Cerebellar nuclear complex (tissue), 1 donor: ENCODE data around the gene SH2D6.
"Not testable (repeated sequence)": the region's sequence is repeated elsewhere in the genome, so short reads cannot be mapped to it uniquely, and the experiment has no call there.

Experiments
- DNase-seq, 2 experiments: peaks; one replicate each; lab custom pipeline; 2025; lab: John Stamatoyannopoulos, UW

The SH2D6 gene

GRCh38 chr2:85439025-85439472, 20.5 kb downstream of the SH2D6 start:
- no peak for DNase-seq

- DNase-seq, result not testable (repeated sequence)
Measured at GRCh38 chr2:85439569-85439968, 21.1 kb downstream of the SH2D6 start.

GRCh38 chr2:85439986-85440385, 21.5 kb downstream of the SH2D6 start:
- no peak for DNase-seq

- no peak for DNase-seq
Measured at GRCh38 chr2:85440729-85441128, 22.2 kb downstream of the SH2D6 start.

GRCh38 chr2:85441864-85442263, 23.4 kb downstream of the SH2D6 start:
- no peak for DNase-seq

- no peak for DNase-seq
Measured at GRCh38 chr2:85444629-85445172, 26.2 kb downstream of the SH2D6 start.

GRCh38 chr2:85445316-85446295, 27.1 kb downstream of the SH2D6 start:
- DNase-seq, result no peak

- DNase-seq, result no peak
Measured at GRCh38 chr2:85446296-85447221, 28.0 kb downstream of the SH2D6 start.

GRCh38 chr2:85447222-85447585, 28.7 kb downstream of the SH2D6 start:
- DNase-seq, result no peak

GRCh38 chr2:85448461-85449213, 30.1 kb downstream of the SH2D6 start:
- DNase-seq, result no peak

- no peak for DNase-seq
Measured at GRCh38 chr2:85449214-85449588, 30.7 kb downstream of the SH2D6 start.

GRCh38 chr2:85452237-85452636, 33.7 kb downstream of the SH2D6 start:
- DNase-seq, result no peak

- no peak for DNase-seq
Measured at GRCh38 chr2:85453571-85453970, 35.1 kb downstream of the SH2D6 start.

GRCh38 chr2:85455552-85456090, 37.1 kb downstream of the SH2D6 start:
- no peak for DNase-seq

- no peak for DNase-seq
Measured at GRCh38 chr2:85457043-85457442, 38.5 kb downstream of the SH2D6 start.

GRCh38 chr2:85457877-85458316, 39.4 kb downstream of the SH2D6 start:
- no peak for DNase-seq

- DNase-seq, result no peak
Measured at GRCh38 chr2:85458601-85459563, 40.4 kb downstream of the SH2D6 start.

- no peak for DNase-seq
Measured at GRCh38 chr2:85459771-85460170, 41.3 kb downstream of the SH2D6 start.

- no peak for DNase-seq
Measured at GRCh38 chr2:85462322-85462721, 43.8 kb downstream of the SH2D6 start.

- DNase-seq, result no peak
Measured at GRCh38 chr2:85468096-85468703, 49.7 kb downstream of the SH2D6 start.
